IMR-90 (cell line): Measurements from ENCODE around the gene MOB2. TPM values are rescaled to one million over a fixed set of nuclear protein-coding genes. Genes with fewer than 3 reads are reported as not detected.

Source experiments
- ATAC-seq: fragments of 200-7000 bp; cut with Tn5 transposase; 2 replicates; pipeline ENCODE4 v1.9.1; 2020; ENCODE audit warnings: low read depth, mild to moderate bottlenecking, moderate library complexity
- Bru-seq: library from RNA; stranded (reverse); fragments of 400-500 nt; gene quantifications from one replicate; lab custom pipeline; 2021; lab: Mats Ljungman, UMichigan
- BruChase-seq, 2 experiments: library from RNA; stranded (reverse); fragments of 400-500 nt; gene quantifications; one replicate each; lab custom pipeline; 2021; lab: Mats Ljungman, UMichigan
- BruUV-seq: library from RNA; stranded (reverse); fragments of 400-500 nt; replicated peaks from 2 replicates; lab custom pipeline; 2021; lab: Mats Ljungman, UMichigan
- CTCF ChIA-PET: fragments of 300-600 bp; formaldehyde crosslinking; extraction: SDS; loops from one replicate; lab custom pipeline; 2021; ENCODE audit warnings: antibody characterized with exemption; lab: Yijun Ruan, JAX
- POLR2A ChIA-PET: fragments of 300-600 bp; sonication (Branson Sonifier 250); formaldehyde crosslinking; loops from one replicate; lab custom pipeline; 2022; ENCODE audit warnings: antibody characterized with exemption; ENCODE audit not compliant: unreplicated experiment; lab: Charles Lee
- DNase-seq: peaks from one replicate; pipeline ENCODE4 v3.0.0; 2013
- H2AFZ ChIP-seq: replicated peaks from 2 replicates; pipeline ENCODE3; 2013; ENCODE audit warnings: low read length, mild to moderate bottlenecking; ENCODE audit not compliant: poor library complexity
- H2AK5ac ChIP-seq: 2 replicates; pipeline ENCODE4 v1.6.1; 2013; ENCODE audit warnings: low read depth, low read length, inconsistent platforms
- H2AK9ac ChIP-seq: replicated peaks from 2 replicates; pipeline ENCODE3; 2013; ENCODE audit warnings: mild to moderate bottlenecking, low read depth, low read length, moderate library complexity; ENCODE audit not compliant: poor library complexity
- H2BK120ac ChIP-seq: 2 replicates; pipeline ENCODE4 v1.6.1; 2013; ENCODE audit warnings: low read depth, low read length, inconsistent platforms
- H2BK15ac ChIP-seq: 3 replicates; pipeline ENCODE4 v1.6.1; 2013; ENCODE audit warnings: low read depth, low read length, inconsistent platforms
- H2BK20ac ChIP-seq: 2 replicates; pipeline ENCODE4 v1.6.1; 2013; ENCODE audit warnings: low read depth, mild to moderate bottlenecking, inconsistent platforms, low read length, moderate library complexity
- H2BK5ac ChIP-seq: 2 replicates; pipeline ENCODE4 v1.6.1; 2013; ENCODE audit warnings: mild to moderate bottlenecking, low read depth, low read length, inconsistent platforms; ENCODE audit not compliant: poor library complexity, severe bottlenecking
- H3K14ac ChIP-seq: replicated peaks from 2 replicates; pipeline ENCODE4 v1.6.1; 2013; ENCODE audit warnings: low read depth, low read length, inconsistent platforms
- H3K18ac ChIP-seq: 2 replicates; pipeline ENCODE4 v1.6.1; 2013; ENCODE audit warnings: low read depth, low read length, control low read depth
- H3K23ac ChIP-seq: 2 replicates; pipeline ENCODE4 v1.6.1; 2013; ENCODE audit warnings: low read depth, low read length, inconsistent platforms
- H3K27ac ChIP-seq: 2 replicates; pipeline ENCODE4 v1.5.1; 2013; ENCODE audit warnings: mild to moderate bottlenecking, control low read depth, low read length; ENCODE audit not compliant: insufficient read depth
- H3K27me3 ChIP-seq: 2 replicates; pipeline ENCODE4 v1.6.1; 2013; ENCODE audit warnings: low read length; ENCODE audit not compliant: control insufficient read depth, insufficient read depth
- H3K36me3 ChIP-seq: 2 replicates; pipeline ENCODE4 v1.6.1; 2013; ENCODE audit warnings: low read length, mixed read lengths; ENCODE audit not compliant: control insufficient read depth, insufficient read depth
- H3K4ac ChIP-seq: 2 replicates; pipeline ENCODE4 v1.6.1; 2013; ENCODE audit warnings: low read depth, low read length, inconsistent platforms
- H3K4me1 ChIP-seq: 2 replicates; pipeline ENCODE4 v1.6.1; 2013; ENCODE audit warnings: low read length, mixed read lengths; ENCODE audit not compliant: control insufficient read depth, insufficient read depth
- H3K4me2 ChIP-seq: 2 replicates; pipeline ENCODE4 v1.6.1; 2013; ENCODE audit warnings: low read depth, mild to moderate bottlenecking, control low read depth, low read length, moderate library complexity
- H3K4me3 ChIP-seq: 2 replicates; pipeline ENCODE4 v1.5.1; 2013; ENCODE audit warnings: low read depth, mild to moderate bottlenecking, control low read depth, low read length, moderate library complexity; ENCODE audit not compliant: insufficient read depth
- H3K56ac ChIP-seq: 2 replicates; pipeline ENCODE4 v1.6.1; 2013; ENCODE audit warnings: low read length, inconsistent platforms; ENCODE audit not compliant: insufficient read depth; ENCODE audit errors: extremely low read depth
- H3K79me1 ChIP-seq, 2 experiments: 2 replicates each; pipeline ENCODE4 v1.6.1; 2013; ENCODE audit warnings: low read length in 2 of 2, inconsistent platforms in 1 of 2, low read depth in 1 of 2
- H3K9ac ChIP-seq: 2 replicates; pipeline ENCODE4 v1.6.1; 2013; ENCODE audit warnings: low read depth, low read length, control low read depth
- H3K9me1 ChIP-seq: 2 replicates; pipeline ENCODE4 v1.6.1; 2013; ENCODE audit warnings: low read length, inconsistent platforms; ENCODE audit not compliant: insufficient read depth
- H3K9me3 ChIP-seq: 2 replicates; pipeline ENCODE4 v1.6.1; 2013; ENCODE audit warnings: low read length; ENCODE audit not compliant: control insufficient read depth, insufficient read depth
- H4K20me1 ChIP-seq: 2 replicates; pipeline ENCODE4 v1.6.1; 2013; ENCODE audit warnings: low read length, inconsistent platforms; ENCODE audit not compliant: insufficient read depth
- H4K5ac ChIP-seq: 2 replicates; pipeline ENCODE4 v1.6.1; 2013; ENCODE audit warnings: mild to moderate bottlenecking, low read depth, low read length, control low read depth
- H4K8ac ChIP-seq, 2 experiments: 2 replicates each; pipeline ENCODE4 v1.6.1; 2013; ENCODE audit warnings: low read depth in 2 of 2, low read length in 2 of 2, control low read depth in 1 of 2, inconsistent platforms in 1 of 2
- H4K91ac ChIP-seq: 2 replicates; pipeline ENCODE4 v1.6.1; 2013; ENCODE audit warnings: low read depth, low read length, inconsistent platforms; ENCODE audit not compliant: insufficient read depth
- BHLHE40 ChIP-seq: fragments of 150-350 bp; IDR thresholded peaks from 2 replicates; pipeline ENCODE4 v1.6.1; 2016; ENCODE audit warnings: mild to moderate bottlenecking, low read depth, low read length
- CEBPB ChIP-seq: IDR thresholded peaks from 2 replicates; pipeline ENCODE4 v1.6.1; 2012; ENCODE audit warnings: low read depth, low read length, improper control_type of control experiment
- CHD1 ChIP-seq: IDR thresholded peaks from 2 replicates; pipeline ENCODE4 v1.6.1; 2012; ENCODE audit warnings: low read depth, low read length, improper control_type of control experiment
- FOS ChIP-seq: fragments of 150-350 bp; IDR thresholded peaks from 2 replicates; pipeline ENCODE4 v1.6.1; 2016; ENCODE audit warnings: low read depth, low read length
- MAFK ChIP-seq: IDR thresholded peaks from 2 replicates; pipeline ENCODE4 v1.6.1; 2012; ENCODE audit warnings: low read depth, low read length, improper control_type of control experiment
- MAZ ChIP-seq: IDR thresholded peaks from 2 replicates; pipeline ENCODE4 v1.6.1; 2012; ENCODE audit warnings: low read depth, mild to moderate bottlenecking, low read length, improper control_type of control experiment, moderate library complexity, borderline replicate concordance
- NFE2L2 ChIP-seq: fragments of 150-350 bp; IDR thresholded peaks from 2 replicates; pipeline ENCODE4 v1.6.1; 2016; ENCODE audit warnings: low read depth, mild to moderate bottlenecking, low read length
- POLR2A ChIP-seq: IDR thresholded peaks from 2 replicates; pipeline ENCODE4 v1.6.1; 2012; ENCODE audit warnings: mild to moderate bottlenecking, low read depth, low read length
- RCOR1 ChIP-seq: IDR thresholded peaks from 2 replicates; pipeline ENCODE4 v1.6.1; 2012; ENCODE audit warnings: mild to moderate bottlenecking, low read length, improper control_type of control experiment; ENCODE audit not compliant: insufficient replicate concordance
- WGBS, 2 experiments: methylation state at CpG; one replicate each; pipeline versions ENCODE4 v1.1.5 to v1.1.7; 2013; ENCODE audit warnings: missing lambda C conversion rate in 2 of 2; ENCODE audit not compliant: insufficient read length in 1 of 2; ENCODE audit errors: extremely low coverage in 2 of 2; 5-methylcytosine and 5-hydroxymethylcytosine counted together
- dilution Hi-C: fragments of 300-500 bp; cut with HindIII; formaldehyde crosslinking; loops from one replicate; pipeline ENCODE4 v1.14.3; 2018; ENCODE audit warnings: low sequenced_read_pairs; ENCODE audit not compliant: unreplicated experiment
- in situ Hi-C: fragments of 300-500 bp; cut with MboI; formaldehyde crosslinking; loops from 3 replicates; pipeline ENCODE4 v1.14.3; 2019; ENCODE audit warnings: low sequenced_read_pairs, inconsistent platforms, mixed read lengths
- intact Hi-C: fragments of 100-400 bp; cut with micrococcal nuclease; formaldehyde crosslinking; loops from 2 replicates; pipeline ENCODE4 v1.10.0; 2022
- long read RNA-seq: library from polyadenylated mRNA; unstranded; transcript quantifications from one replicate; pipeline ENCODE4 v2.0.0, GENCODE V29; 2021; ENCODE audit not compliant: unreplicated experiment
- polyA plus RNA-seq, 3 experiments: library from polyadenylated mRNA; depleted of rRNA; stranded (reverse); fragments of >200 nt; gene quantifications; 2 replicates each; pipeline ENCODE4 v1.2.3, GENCODE V29; 2012; ENCODE audit warnings: low replicate concordance in 1 of 3
- total RNA-seq: library from RNA; depleted of rRNA; stranded (reverse); fragments of >200 nt; gene quantifications from 2 replicates; pipeline ENCODE4 v1.2.3, GENCODE V29; 2012; rRNA removed
- TF ChIP-seq, protein P1 (sequence below): fragments of 150-350 bp; IDR thresholded peaks from 2 replicates; pipeline ENCODE4 v1.6.1; 2017; ENCODE audit warnings: mild to moderate bottlenecking, antibody characterized with exemption, low read length, low read depth
- TF ChIP-seq, protein P2 (sequence below): fragments of 150-350 bp; IDR thresholded peaks from 2 replicates; pipeline ENCODE4 v1.6.1; 2016; ENCODE audit warnings: low read depth, mild to moderate bottlenecking, low read length, moderate library complexity, borderline replicate concordance
- TF ChIP-seq, protein P3 (sequence below): conservative IDR thresholded peaks from 2 replicates; pipeline ENCODE4 v1.5.1; 2012; ENCODE audit warnings: mild to moderate bottlenecking, low read depth, low read length, improper control_type of control experiment

The MOB2 gene
- total RNA-seq (21.4 and 23.7 TPM in 2 replicates), polyA plus RNA-seq (2012; rRNA removed) (36.2 and 40.7 TPM in 2 replicates), Bru-seq, nascent RNA (percentile 68 among the genes with signal in this experiment), BruChase-seq, experiment 1, labeled RNA remaining after a 6-hour chase (percentile 64 among the genes with signal in this experiment), BruChase-seq, experiment 2, labeled RNA remaining after a 2-hour chase (percentile 69 among the genes with signal in this experiment)
- 18.3 and 31.6 TPM in 2 replicates for polyA plus RNA-seq (2012; cell fraction: cytosol; rRNA removed)
- 48.7 and 84.0 TPM in 2 replicates for polyA plus RNA-seq (2012; cell fraction: nucleus; rRNA removed; ENCODE audit: low replicate concordance)
- long read RNA-seq, partial matches to known transcripts: 15 of 24 reads
- long read RNA-seq, other reads (novel, unspliced or antisense): 7 of 24 reads

- intact Hi-C loops: no loop called here
- no peak for ATAC-seq
Measured at GRCh38 chr11:1486054-1486825, at the start of gene MOB2. MOB2 (minus strand) TSS chr11:1486779; CDS start chr11:1486556, 223 bp downstream.

More at GRCh38 chr11:1486054-1486825, at the start of gene MOB2:
- H3K9me1 ChIP-seq: peaks cover 7% of the 10 kb centered on the region
- H3K9me3 ChIP-seq: no peaks in the 10 kb centered on the region
- ChIA-PET CTCF (no interaction called here), POLR2A (no interaction called here)
- no TSS peak for BruUV-seq
- DNase-seq: peak; percentile 4
- H3K4ac ChIP-seq: no peak within 1 kb of the TSS
- H3K4me2 ChIP-seq: no peak within 1 kb of the TSS
- H3K4me1 ChIP-seq: peaks cover 4% of the 10 kb centered on the region; the same call in 1 of the 2 replicates
- no peak within 1 kb of the TSS for H3K23ac ChIP-seq
- H3K27me3 ChIP-seq: no peaks in the 10 kb centered on the region
- H3K9ac ChIP-seq: no peak within 1 kb of the TSS
- dilution Hi-C loops (no loop called here), in situ Hi-C loops (no loop called here)
- H3K27ac ChIP-seq: no peak within 1 kb of the TSS
- H3K36me3 ChIP-seq: no peaks in the 10 kb centered on the region
- peak within 1 kb of the TSS; percentile 24 for H2AK9ac ChIP-seq
- TF ChIP-seq, protein P1, sequence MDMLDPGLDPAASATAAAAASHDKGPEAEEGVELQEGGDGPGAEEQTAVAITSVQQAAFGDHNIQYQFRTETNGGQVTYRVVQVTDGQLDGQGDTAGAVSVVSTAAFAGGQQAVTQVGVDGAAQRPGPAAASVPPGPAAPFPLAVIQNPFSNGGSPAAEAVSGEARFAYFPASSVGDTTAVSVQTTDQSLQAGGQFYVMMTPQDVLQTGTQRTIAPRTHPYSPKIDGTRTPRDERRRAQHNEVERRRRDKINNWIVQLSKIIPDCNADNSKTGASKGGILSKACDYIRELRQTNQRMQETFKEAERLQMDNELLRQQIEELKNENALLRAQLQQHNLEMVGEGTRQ: no peak
- TF ChIP-seq, protein P2, sequence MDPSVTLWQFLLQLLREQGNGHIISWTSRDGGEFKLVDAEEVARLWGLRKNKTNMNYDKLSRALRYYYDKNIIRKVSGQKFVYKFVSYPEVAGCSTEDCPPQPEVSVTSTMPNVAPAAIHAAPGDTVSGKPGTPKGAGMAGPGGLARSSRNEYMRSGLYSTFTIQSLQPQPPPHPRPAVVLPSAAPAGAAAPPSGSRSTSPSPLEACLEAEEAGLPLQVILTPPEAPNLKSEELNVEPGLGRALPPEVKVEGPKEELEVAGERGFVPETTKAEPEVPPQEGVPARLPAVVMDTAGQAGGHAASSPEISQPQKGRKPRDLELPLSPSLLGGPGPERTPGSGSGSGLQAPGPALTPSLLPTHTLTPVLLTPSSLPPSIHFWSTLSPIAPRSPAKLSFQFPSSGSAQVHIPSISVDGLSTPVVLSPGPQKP: no peak
- TF ChIP-seq POLR2A (no peak), BHLHE40 (no peak), RCOR1 (no peak), NFE2L2 (no peak), CEBPB (no peak), MAFK (no peak), FOS (no peak), CHD1 (no peak), MAZ (no peak)
- TF ChIP-seq, protein P3, sequence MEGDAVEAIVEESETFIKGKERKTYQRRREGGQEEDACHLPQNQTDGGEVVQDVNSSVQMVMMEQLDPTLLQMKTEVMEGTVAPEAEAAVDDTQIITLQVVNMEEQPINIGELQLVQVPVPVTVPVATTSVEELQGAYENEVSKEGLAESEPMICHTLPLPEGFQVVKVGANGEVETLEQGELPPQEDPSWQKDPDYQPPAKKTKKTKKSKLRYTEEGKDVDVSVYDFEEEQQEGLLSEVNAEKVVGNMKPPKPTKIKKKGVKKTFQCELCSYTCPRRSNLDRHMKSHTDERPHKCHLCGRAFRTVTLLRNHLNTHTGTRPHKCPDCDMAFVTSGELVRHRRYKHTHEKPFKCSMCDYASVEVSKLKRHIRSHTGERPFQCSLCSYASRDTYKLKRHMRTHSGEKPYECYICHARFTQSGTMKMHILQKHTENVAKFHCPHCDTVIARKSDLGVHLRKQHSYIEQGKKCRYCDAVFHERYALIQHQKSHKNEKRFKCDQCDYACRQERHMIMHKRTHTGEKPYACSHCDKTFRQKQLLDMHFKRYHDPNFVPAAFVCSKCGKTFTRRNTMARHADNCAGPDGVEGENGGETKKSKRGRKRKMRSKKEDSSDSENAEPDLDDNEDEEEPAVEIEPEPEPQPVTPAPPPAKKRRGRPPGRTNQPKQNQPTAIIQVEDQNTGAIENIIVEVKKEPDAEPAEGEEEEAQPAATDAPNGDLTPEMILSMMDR: no peak
- H2BK5ac ChIP-seq: no peak within 1 kb of the TSS
- no peak within 1 kb of the TSS for H3K18ac ChIP-seq
- no peak within 1 kb of the TSS for H2BK15ac ChIP-seq
- H4K5ac ChIP-seq: no peak within 1 kb of the TSS
- no peak within 1 kb of the TSS for H3K56ac ChIP-seq
- H2AFZ ChIP-seq: no peak within 1 kb of the TSS
- H3K14ac ChIP-seq: no peak within 1 kb of the TSS
- no peak within 1 kb of the TSS for H4K91ac ChIP-seq
- peaks cover 18 to 72% of the 10 kb centered on the region in 2 experiments for H3K79me1 ChIP-seq
- no peak within 1 kb of the TSS for H3K4me3 ChIP-seq
- no peak within 1 kb of the TSS for H4K8ac ChIP-seq
- WGBS, 2 experiments: 75% methylated on average over 4 of the region's 31 CpGs; no CpG with 5 or more reads in 1 of the 2 experiments
- H2BK120ac ChIP-seq: no peak within 1 kb of the TSS
- H2AK5ac ChIP-seq: no peak within 1 kb of the TSS
- no peak within 1 kb of the TSS for H2BK20ac ChIP-seq
- H4K20me1 ChIP-seq: peaks cover 88% of the 10 kb centered on the region
